K562 (cell line): Measurements from ENCODE around the gene SLC35B1. TPM values are rescaled to one million over a fixed set of nuclear protein-coding genes. Genes with fewer than 3 reads are reported as not detected.

Experiments
- ATAC-seq: fragments of 200-7000 bp; cut with Tn5 transposase; 3 replicates; pipeline ENCODE4 v1.9.1; 2020; ENCODE audit warnings: moderate library complexity
- BruUV-seq: library from RNA; stranded (reverse); fragments of 400-500 nt; replicated peaks from 2 replicates; lab custom pipeline; 2021; lab: Mats Ljungman, UMichigan
- CTCF ChIA-PET: fragments of 300-600 bp; formaldehyde crosslinking; extraction: SDS; loops from one replicate; lab custom pipeline; 2021; ENCODE audit warnings: low intra/inter-chr PET ratio; lab: Yijun Ruan, JAX
- POLR2A ChIA-PET: fragments of 300-600, 350-650 bp; sonication (Branson Sonifier 250); formaldehyde crosslinking; extraction: SDS; loops from one replicate; lab custom pipeline; 2021; ENCODE audit warnings: antibody characterized with exemption, inconsistent platforms; lab: Yijun Ruan, JAX
- DNase-seq, 4 experiments: peaks; one replicate each; pipeline versions ENCODE4 v3.0.0 to v3.0.0-alpha.2; 2011 to 2018; ENCODE audit warnings: low spot score in 3 of 4, mixed read lengths in 3 of 4; ENCODE audit errors: extremely low read depth in 1 of 4
- FAIRE-seq: peaks from 2 replicates; lab custom pipeline; 2011; peaks lifted over from hg19 to GRCh38; lab: Jason Lieb, UNC
- H2AFZ ChIP-seq: 2 replicates; pipeline ENCODE4 v1.6.0; 2011; ENCODE audit warnings: low read depth, low read length, control low read depth, inconsistent platforms
- H3K27ac ChIP-seq: fragments of 200-600 bp; 3 replicates; pipeline ENCODE4 v1.8.0; 2011; ENCODE audit warnings: low read depth, mild to moderate bottlenecking, control low read depth, inconsistent platforms, low read length, moderate library complexity, mixed read lengths; ENCODE audit errors: extremely low read depth
- H3K27me3 ChIP-seq, 2 experiments: fragments of 300-600 bp in 1 of 2; 2 replicates in 1 of 2; 3 replicates in 1 of 2; pipeline versions ENCODE4 v1.6.0 to v1.8.0; 2011; ENCODE audit warnings: inconsistent platforms in 2 of 2, low read length in 2 of 2, mild to moderate bottlenecking in 1 of 2, mixed read lengths in 1 of 2, moderate library complexity in 1 of 2; ENCODE audit not compliant: control insufficient read depth in 2 of 2, insufficient read depth in 2 of 2
- H3K36me3 ChIP-seq: fragments of 300-600 bp; 3 replicates; pipeline ENCODE4 v1.8.0; 2011; ENCODE audit warnings: mild to moderate bottlenecking, low read length, inconsistent platforms; ENCODE audit not compliant: control insufficient read depth, insufficient read depth
- H3K4me1 ChIP-seq, 2 experiments: fragments of 200-600 bp in 1 of 2; replicated peaks in 1 of 2; 2 replicates in 1 of 2; 3 replicates in 1 of 2; pipeline versions ENCODE4 v1.5.1 to v1.8.0; 2011; ENCODE audit warnings: inconsistent platforms in 2 of 2, low read length in 2 of 2, mild to moderate bottlenecking in 1 of 2, mixed read lengths in 1 of 2, moderate library complexity in 1 of 2; ENCODE audit not compliant: control insufficient read depth in 2 of 2, insufficient read depth in 2 of 2
- H3K4me2 ChIP-seq: 2 replicates; pipeline ENCODE4 v1.6.1; 2011; ENCODE audit warnings: low read length, control low read depth, inconsistent platforms, mixed read lengths; ENCODE audit not compliant: insufficient read depth
- H3K4me3 ChIP-seq: fragments of 200-600 bp; sonication (generic), shearing (Covaris generic); 2 replicates; pipeline ENCODE4 v1.5.1; 2016; ENCODE audit warnings: control low read depth, inconsistent platforms
- H3K79me2 ChIP-seq: fragments of 200-600 bp; 3 replicates; pipeline ENCODE4 v1.8.0; 2011; ENCODE audit warnings: low read length, inconsistent platforms; ENCODE audit not compliant: control insufficient read depth, insufficient read depth
- H3K9ac ChIP-seq, 2 experiments: 2 replicates each; pipeline versions ENCODE4 v1.6.0 to v1.6.1; 2011; ENCODE audit warnings: low read depth in 2 of 2, low read length in 2 of 2, control low read depth in 1 of 2, inconsistent platforms in 1 of 2, mild to moderate bottlenecking in 1 of 2, mixed read lengths in 1 of 2; ENCODE audit not compliant: insufficient read depth in 1 of 2
- H3K9me1 ChIP-seq: one replicate; pipeline ENCODE4 v1.6.0; 2011; ENCODE audit warnings: inconsistent platforms, mild to moderate bottlenecking, low read length, moderate library complexity; ENCODE audit not compliant: control insufficient read depth, insufficient read depth
- H3K9me3 ChIP-seq: replicated peaks from 2 replicates; pipeline ENCODE4 v1.5.1; 2011; ENCODE audit warnings: low read depth, low read length, inconsistent platforms; ENCODE audit not compliant: control insufficient read depth, insufficient read depth
- H4K20me1 ChIP-seq: replicated peaks from 2 replicates; pipeline ENCODE4 v1.6.1; 2011; ENCODE audit warnings: low read length, inconsistent platforms, mixed read lengths; ENCODE audit not compliant: control insufficient read depth, insufficient read depth
- CBX5 ChIP-seq: IDR thresholded peaks from 2 replicates; pipeline ENCODE4 v1.6.1; 2014; ENCODE audit warnings: low read depth, borderline replicate concordance
- CTBP1 ChIP-seq: fragments of 450-650 bp; IDR thresholded peaks from 2 replicates; pipeline ENCODE4 v1.6.1; 2016; ENCODE audit warnings: borderline replicate concordance
- FOS ChIP-seq: IDR thresholded peaks from 3 replicates; pipeline ENCODE4 v1.6.1; 2011; ENCODE audit not compliant: insufficient read length; ENCODE audit errors: extremely low read depth
- HDAC1 ChIP-seq, 2 experiments: fragments of 450-650 bp; IDR thresholded peaks; 2 replicates each; pipeline ENCODE4 v1.6.1; 2016 to 2017; ENCODE audit warnings: inconsistent platforms in 1 of 2, mild to moderate bottlenecking in 1 of 2, moderate library complexity in 1 of 2
- HIVEP1 ChIP-seq: fragments of 250-450 bp; sonication (Bioruptor Pico); IDR thresholded peaks from 2 replicates; pipeline ENCODE4 v1.4.0; 2020; ENCODE audit warnings: mild to moderate bottlenecking
- HNRNPK ChIP-seq: fragments of 200-400 bp; formaldehyde crosslinking; IDR thresholded peaks from one replicate; pipeline ENCODE4 v1.6.1; 2018; ENCODE audit warnings: mild to moderate bottlenecking, low read depth, low read length; ENCODE audit not compliant: poor library complexity, severe bottlenecking
- NFIC ChIP-seq: fragments of 450-650 bp; IDR thresholded peaks from 2 replicates; pipeline ENCODE4 v1.6.1; 2017; ENCODE audit warnings: mild to moderate bottlenecking, inconsistent platforms
- PREB ChIP-seq: sonication (generic); formaldehyde crosslinking; IDR thresholded peaks from 2 replicates; pipeline ENCODE4 v1.8.1; 2023; ENCODE audit warnings: mild to moderate bottlenecking, missing genetic modification reagents
- RHOXF2B ChIP-seq: fragments of 250-450 bp; sonication (Bioruptor Pico); conservative IDR thresholded peaks from 2 replicates; pipeline ENCODE4 v1.5.1; 2021
- SAP30 ChIP-seq: fragments of 200-600 bp; sonication (generic); IDR thresholded peaks from 2 replicates; pipeline ENCODE4 v1.6.1; 2012; ENCODE audit warnings: borderline replicate concordance, low read depth, mild to moderate bottlenecking, moderate library complexity, low read length, control low read depth, inconsistent platforms; ENCODE audit not compliant: insufficient read depth, poor library complexity, severe bottlenecking
- TAL1 ChIP-seq: fragments of 450-650 bp; IDR thresholded peaks from 2 replicates; pipeline ENCODE4 v1.6.1; 2016; ENCODE audit warnings: mild to moderate bottlenecking
- TBP ChIP-seq: optimal IDR thresholded peaks from 2 replicates; pipeline ENCODE3; 2011; ENCODE audit warnings: low read depth, low read length, improper control_type of control experiment
- TCF15 ChIP-seq: fragments of 250-450 bp; sonication (Bioruptor Pico); IDR thresholded peaks from 2 replicates; pipeline ENCODE4 v1.8.0; 2022; ENCODE audit warnings: moderate library complexity, mild to moderate bottlenecking, inconsistent platforms
- ZNF23 ChIP-seq: fragments of 250-450 bp; sonication (Bioruptor Pico); IDR thresholded peaks from 2 replicates; pipeline ENCODE4 v1.4.0; 2020; ENCODE audit warnings: mild to moderate bottlenecking
- ZNF57 ChIP-seq: fragments of 450-650 bp; formaldehyde crosslinking; IDR thresholded peaks from 2 replicates; pipeline ENCODE4 v1.4.0; 2020; ENCODE audit warnings: mild to moderate bottlenecking, moderate library complexity
- WGBS: fragments of 100-300 bp; shearing (Covaris generic); methylation state at CpG from one replicate; pipeline ENCODE4 v1.1.6; 2016; ENCODE audit warnings: low coverage, mixed read lengths; ENCODE audit not compliant: insufficient coverage; ENCODE audit errors: missing lambda C conversion rate; 5-methylcytosine and 5-hydroxymethylcytosine counted together
- in situ Hi-C: fragments of 300-500 bp; cut with MboI; formaldehyde crosslinking; loops from 4 replicates; pipeline ENCODE4 v1.15.0; 2018; ENCODE audit warnings: inconsistent platforms, mixed read lengths
- intact Hi-C: fragments of 100-400 bp; cut with micrococcal nuclease; formaldehyde crosslinking; loops from 2 replicates; pipeline ENCODE4 v1.14.2; 2022
- polyA plus RNA-seq, 8 experiments: library from polyadenylated mRNA; depleted of rRNA in 4 of 8; stranded (reverse) in 5 of 8; unstranded in 3 of 8; fragments of >200 nt; fragmentation: Nextera tagmentation in 2 of 8; fragmentation: Illumina TruSeq in 1 of 8; extraction: Ambion mirVana in 2 of 8; extraction: Trizol in 1 of 8; gene quantifications; 2 replicates each; pipeline versions ENCODE4 v1.2.1 to v1.2.3, GENCODE V29; 2011 to 2014; ENCODE audit warnings: inconsistent platforms in 1 of 8, missing spikeins in 1 of 8
- total RNA-seq, 7 experiments: library from RNA; depleted of rRNA in 6 of 7; stranded (reverse); fragments of >200 nt in 6 of 7; fragmentation: Illumina TruSeq in 2 of 7; extraction: Trizol in 2 of 7; gene quantifications; 2 replicates each; pipeline versions ENCODE4 v1.2.1 to v1.2.3, GENCODE V29; 2011 to 2021; ENCODE audit warnings: low replicate concordance in 1 of 7
- TF ChIP-seq, protein P1 (sequence below): sonication (generic); formaldehyde crosslinking; IDR thresholded peaks from 2 replicates; pipeline ENCODE4 v1.8.1; 2023; ENCODE audit warnings: mild to moderate bottlenecking, missing genetic modification reagents
- TF ChIP-seq, protein P2 (sequence below): fragments of 250-450 bp; sonication (Bioruptor Pico); IDR thresholded peaks from 2 replicates; pipeline ENCODE4 v1.8.0; 2022; ENCODE audit warnings: moderate library complexity, mild to moderate bottlenecking, inconsistent platforms
- TF ChIP-seq, protein P3 (sequence below): fragments of 250-450 bp; sonication (Bioruptor Pico); IDR thresholded peaks from 2 replicates; pipeline ENCODE4 v1.5.0; 2020; ENCODE audit warnings: mild to moderate bottlenecking

Gene SLC35B1
- total and polyA plus RNA-seq, 9 of the 15 experiments (the other 6 are each of a cell fraction or from before 2014, with no cell fraction given) = 51.4 to 87.9 (median 66.3) TPM

DNA sequence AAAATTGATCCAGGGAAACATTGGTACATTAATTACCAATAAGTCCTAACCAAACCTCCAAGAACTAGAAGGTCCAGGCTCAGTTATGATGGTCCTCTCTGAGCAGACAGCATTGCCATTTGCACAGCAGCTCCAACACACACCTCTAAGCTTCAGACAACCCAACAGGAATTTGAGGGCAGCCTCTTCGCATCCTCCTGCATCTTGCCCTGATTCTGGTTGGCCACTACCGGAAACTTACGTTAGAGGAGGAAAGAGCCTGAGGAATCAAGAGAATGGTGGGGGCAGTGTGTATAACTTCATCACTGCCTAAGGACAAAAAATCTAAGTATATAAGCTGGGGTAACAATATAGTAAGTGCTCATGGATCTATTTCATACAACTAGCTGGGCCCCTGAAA lies 40.5 kb upstream of the SLC35B1 start:
- Histone ChIP-seq H2AFZ (no peak overlapping the region), H3K27me3 (no peaks in the 10 kb centered on the region), H3K79me2 (peaks cover 85% of the 10 kb centered on the region), H3K4me3 (no peak overlapping the region), H3K4me2 (no peak overlapping the region), H4K20me1 (peaks cover 23% of the 10 kb centered on the region), H3K4me1 (peaks cover 6 to 45% of the 10 kb centered on the region in 2 experiments), H3K36me3 (peaks cover 75% of the 10 kb centered on the region), H3K9me3 (no peaks in the 10 kb centered on the region), H3K27ac (no peak overlapping the region), H3K9ac (no peak overlapping the region), H3K9me1 (peaks cover 3% of the 10 kb centered on the region)
- in situ Hi-C loops = no loop called here
- WGBS = 91% methylated on average over 3 of the region's 3 CpGs
- intact Hi-C loops = no loop called here
- ChIA-PET CTCF (no interaction called here), POLR2A (interaction anchor here (1.4 to 3.9 kb wide), 5 partner anchors 8 to 40 kb away, joined by 3 to 18 read pairs (median 13); partner anchors contain the start of genes FAM117A and KAT7)
- FAIRE-seq = no peak
- no TSS peak for BruUV-seq
- no peak for ATAC-seq
- no peak for DNase-seq
- TF ChIP-seq FOS = no peak
- no peak for TF ChIP-seq RHOXF2B (CRISPR knock-in tag)
- no peak for TF ChIP-seq CTBP1
- no peak for TF ChIP-seq TAL1
- TF ChIP-seq, protein P1, sequence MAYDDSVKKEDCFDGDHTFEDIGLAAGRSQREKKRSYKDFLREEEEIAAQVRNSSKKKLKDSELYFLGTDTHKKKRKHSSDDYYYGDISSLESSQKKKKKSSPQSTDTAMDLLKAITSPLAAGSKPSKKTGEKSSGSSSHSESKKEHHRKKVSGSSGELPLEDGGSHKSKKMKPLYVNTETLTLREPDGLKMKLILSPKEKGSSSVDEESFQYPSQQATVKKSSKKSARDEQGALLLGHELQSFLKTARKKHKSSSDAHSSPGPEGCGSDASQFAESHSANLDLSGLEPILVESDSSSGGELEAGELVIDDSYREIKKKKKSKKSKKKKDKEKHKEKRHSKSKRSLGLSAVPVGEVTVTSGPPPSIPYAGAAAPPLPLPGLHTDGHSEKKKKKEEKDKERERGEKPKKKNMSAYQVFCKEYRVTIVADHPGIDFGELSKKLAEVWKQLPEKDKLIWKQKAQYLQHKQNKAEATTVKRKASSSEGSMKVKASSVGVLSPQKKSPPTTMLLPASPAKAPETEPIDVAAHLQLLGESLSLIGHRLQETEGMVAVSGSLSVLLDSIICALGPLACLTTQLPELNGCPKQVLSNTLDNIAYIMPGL (CRISPR knock-in tag) = no peak
- TF ChIP-seq, protein P2, sequence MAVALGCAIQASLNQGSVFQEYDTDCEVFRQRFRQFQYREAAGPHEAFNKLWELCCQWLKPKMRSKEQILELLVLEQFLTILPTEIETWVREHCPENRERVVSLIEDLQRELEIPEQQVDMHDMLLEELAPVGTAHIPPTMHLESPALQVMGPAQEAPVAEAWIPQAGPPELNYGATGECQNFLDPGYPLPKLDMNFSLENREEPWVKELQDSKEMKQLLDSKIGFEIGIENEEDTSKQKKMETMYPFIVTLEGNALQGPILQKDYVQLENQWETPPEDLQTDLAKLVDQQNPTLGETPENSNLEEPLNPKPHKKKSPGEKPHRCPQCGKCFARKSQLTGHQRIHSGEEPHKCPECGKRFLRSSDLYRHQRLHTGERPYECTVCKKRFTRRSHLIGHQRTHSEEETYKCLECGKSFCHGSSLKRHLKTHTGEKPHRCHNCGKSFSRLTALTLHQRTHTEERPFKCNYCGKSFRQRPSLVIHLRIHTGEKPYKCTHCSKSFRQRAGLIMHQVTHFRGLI (CRISPR knock-in tag) = no peak
- TF ChIP-seq TBP = no peak
- no peak for TF ChIP-seq HNRNPK
- no peak for TF ChIP-seq NFIC
- TF ChIP-seq HDAC1 (IDR thresholded peaks at IDR 0.05) = no peak
- TF ChIP-seq, protein P3, sequence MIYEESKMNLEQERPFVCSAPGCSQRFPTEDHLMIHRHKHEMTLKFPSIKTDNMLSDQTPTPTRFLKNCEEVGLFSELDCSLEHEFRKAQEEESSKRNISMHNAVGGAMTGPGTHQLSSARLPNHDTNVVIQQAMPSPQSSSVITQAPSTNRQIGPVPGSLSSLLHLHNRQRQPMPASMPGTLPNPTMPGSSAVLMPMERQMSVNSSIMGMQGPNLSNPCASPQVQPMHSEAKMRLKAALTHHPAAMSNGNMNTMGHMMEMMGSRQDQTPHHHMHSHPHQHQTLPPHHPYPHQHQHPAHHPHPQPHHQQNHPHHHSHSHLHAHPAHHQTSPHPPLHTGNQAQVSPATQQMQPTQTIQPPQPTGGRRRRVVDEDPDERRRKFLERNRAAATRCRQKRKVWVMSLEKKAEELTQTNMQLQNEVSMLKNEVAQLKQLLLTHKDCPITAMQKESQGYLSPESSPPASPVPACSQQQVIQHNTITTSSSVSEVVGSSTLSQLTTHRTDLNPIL (CRISPR knock-in tag) = no peak
- no peak for TF ChIP-seq TCF15 (CRISPR knock-in tag)
- no peak for TF ChIP-seq PREB
- TF ChIP-seq ZNF57 (CRISPR knock-in tag) = no peak
- TF ChIP-seq HIVEP1 (CRISPR knock-in tag) = no peak
- TF ChIP-seq ZNF23 (CRISPR knock-in tag) = no peak
- TF ChIP-seq SAP30 = no peak
- TF ChIP-seq CBX5 = no peak
